ENCODE data around the gene VSNL1.

Gene VSNL1

DNA sequence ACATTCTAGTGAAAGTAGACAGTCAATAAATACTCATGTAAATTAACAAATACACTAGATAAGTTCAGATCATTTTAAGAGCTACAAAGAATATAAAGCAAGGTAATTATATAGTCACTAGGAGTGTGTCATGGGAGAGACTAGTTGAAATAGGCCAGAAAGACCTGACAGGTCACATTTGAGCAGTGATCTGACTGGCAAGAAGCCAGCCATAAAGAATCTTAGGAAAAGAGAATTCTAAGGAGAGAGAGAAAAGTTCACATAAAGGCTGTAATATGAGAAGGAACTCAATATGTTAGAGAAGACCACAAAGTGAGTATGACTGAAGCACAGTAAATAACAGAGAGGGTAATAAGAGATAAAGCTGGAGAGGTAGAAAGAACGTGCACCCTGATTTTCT is 31.2 kb downstream of the VSNL1 start:
- H2AFZ ChIP-seq: no peak overlapping the region
- H3K27ac ChIP-seq: no peak overlapping the region
- TF ChIP-seq, protein P1, sequence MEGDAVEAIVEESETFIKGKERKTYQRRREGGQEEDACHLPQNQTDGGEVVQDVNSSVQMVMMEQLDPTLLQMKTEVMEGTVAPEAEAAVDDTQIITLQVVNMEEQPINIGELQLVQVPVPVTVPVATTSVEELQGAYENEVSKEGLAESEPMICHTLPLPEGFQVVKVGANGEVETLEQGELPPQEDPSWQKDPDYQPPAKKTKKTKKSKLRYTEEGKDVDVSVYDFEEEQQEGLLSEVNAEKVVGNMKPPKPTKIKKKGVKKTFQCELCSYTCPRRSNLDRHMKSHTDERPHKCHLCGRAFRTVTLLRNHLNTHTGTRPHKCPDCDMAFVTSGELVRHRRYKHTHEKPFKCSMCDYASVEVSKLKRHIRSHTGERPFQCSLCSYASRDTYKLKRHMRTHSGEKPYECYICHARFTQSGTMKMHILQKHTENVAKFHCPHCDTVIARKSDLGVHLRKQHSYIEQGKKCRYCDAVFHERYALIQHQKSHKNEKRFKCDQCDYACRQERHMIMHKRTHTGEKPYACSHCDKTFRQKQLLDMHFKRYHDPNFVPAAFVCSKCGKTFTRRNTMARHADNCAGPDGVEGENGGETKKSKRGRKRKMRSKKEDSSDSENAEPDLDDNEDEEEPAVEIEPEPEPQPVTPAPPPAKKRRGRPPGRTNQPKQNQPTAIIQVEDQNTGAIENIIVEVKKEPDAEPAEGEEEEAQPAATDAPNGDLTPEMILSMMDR (IDR thresholded peaks at IDR 0.05): no peak
- H3K9me3 ChIP-seq (ENCODE audit: control insufficient read depth, low read length): no peaks in the 10 kb centered on the region
- no peak overlapping the region for H3K4me3 ChIP-seq (ENCODE audit: low read depth, low read length)
- H3K79me2 ChIP-seq: no peaks in the 10 kb centered on the region
- no peaks in the 10 kb centered on the region for H3K36me3 ChIP-seq (ENCODE audit: control insufficient read depth, insufficient read depth, low read length)
- no peaks in the 10 kb centered on the region for H3K27me3 ChIP-seq (ENCODE audit: control insufficient read depth, insufficient read depth, low read length)
- H3K9ac ChIP-seq: no peak overlapping the region
- no peaks in the 10 kb centered on the region for H3K4me1 ChIP-seq
- H3K4me2 ChIP-seq (ENCODE audit: low read length): no peak overlapping the region

DNA sequence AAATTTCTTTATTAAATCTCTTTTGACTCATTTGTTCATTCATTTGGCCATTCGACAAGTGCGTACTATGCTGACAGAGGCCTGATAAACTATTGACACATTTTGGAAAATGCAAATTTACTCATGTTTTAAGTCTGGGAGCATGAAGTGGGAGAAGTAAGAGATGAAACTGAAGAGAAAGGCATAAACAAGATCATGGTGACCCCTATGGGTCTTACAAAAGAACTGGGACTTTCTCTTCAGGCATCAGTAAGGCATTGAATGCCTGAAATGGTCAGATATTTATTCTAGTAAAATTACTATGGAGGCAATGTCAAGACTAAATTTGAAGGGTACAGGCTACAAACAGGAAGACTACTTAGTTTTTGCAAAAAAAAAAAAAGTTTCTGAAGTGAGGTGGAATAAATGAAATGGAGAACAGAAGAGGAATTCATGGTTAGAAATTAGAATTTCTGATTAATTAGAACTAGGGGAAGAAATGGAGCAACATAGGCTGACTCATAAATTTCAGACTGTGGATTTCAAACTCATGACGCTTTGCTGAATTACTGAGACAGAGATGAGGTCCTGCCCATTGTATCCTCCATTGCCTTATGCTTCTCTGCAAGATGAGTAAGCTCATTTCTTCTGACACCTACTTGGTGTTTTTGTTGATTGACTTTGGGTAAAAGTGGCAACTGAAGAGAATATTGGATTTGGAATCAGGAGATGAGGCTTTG is 32.7 kb downstream of the VSNL1 start:
- TF ChIP-seq, protein P1 (IDR thresholded peaks at IDR 0.05): no peak
- no peak overlapping the region for H3K9ac ChIP-seq
- H3K27ac ChIP-seq: no peak overlapping the region

DNA sequence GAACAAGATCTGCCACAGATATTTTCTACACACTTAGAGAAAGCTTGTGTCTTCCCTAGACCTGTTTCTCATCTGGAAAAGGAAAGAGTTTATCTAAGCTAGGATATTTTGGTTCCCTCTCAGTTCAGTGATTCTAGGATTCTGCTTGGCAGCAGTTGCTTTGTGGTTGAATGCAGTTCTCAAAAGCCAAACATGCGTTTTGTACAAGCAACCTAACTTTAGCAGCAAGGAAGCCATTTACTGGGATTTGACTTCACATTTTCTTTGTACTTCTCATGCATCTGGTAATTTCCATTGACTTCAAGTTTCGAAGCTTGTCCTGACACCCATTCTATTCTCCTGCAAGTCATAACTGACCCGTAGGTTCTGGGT is 33.3 kb downstream of the VSNL1 start:
- H3K27me3 ChIP-seq (ENCODE audit: control insufficient read depth, insufficient read depth, low read length): no peaks in the 10 kb centered on the region
- no peak overlapping the region for H3K27ac ChIP-seq
- H2AFZ ChIP-seq: no peak overlapping the region
- no peaks in the 10 kb centered on the region for H3K36me3 ChIP-seq (ENCODE audit: control insufficient read depth, insufficient read depth, low read length)
- H3K4me1 ChIP-seq: no peaks in the 10 kb centered on the region
- H3K79me2 ChIP-seq: no peaks in the 10 kb centered on the region
- no peaks in the 10 kb centered on the region for H3K9me3 ChIP-seq (ENCODE audit: control insufficient read depth, low read length)
- H3K4me3 ChIP-seq (ENCODE audit: low read depth, low read length): no peak overlapping the region
- TF ChIP-seq, protein P1 (IDR thresholded peaks at IDR 0.05): no peak
- no peak overlapping the region for H3K4me2 ChIP-seq (ENCODE audit: low read length)
- no peak overlapping the region for H3K9ac ChIP-seq

More for the DNA sequence above, 32.7 kb downstream of the VSNL1 start:
- Histone ChIP-seq H3K9me3 (ENCODE audit: control insufficient read depth, low read length) (no peaks in the 10 kb centered on the region), H3K79me2 (no peaks in the 10 kb centered on the region), H3K36me3 (ENCODE audit: control insufficient read depth, insufficient read depth, low read length) (no peaks in the 10 kb centered on the region), H3K4me1 (no peaks in the 10 kb centered on the region), H3K4me2 (ENCODE audit: low read length) (no peak overlapping the region), H3K4me3 (ENCODE audit: low read depth, low read length) (no peak overlapping the region), H3K27me3 (ENCODE audit: control insufficient read depth, insufficient read depth, low read length) (no peaks in the 10 kb centered on the region), H2AFZ (no peak overlapping the region)

DNA sequence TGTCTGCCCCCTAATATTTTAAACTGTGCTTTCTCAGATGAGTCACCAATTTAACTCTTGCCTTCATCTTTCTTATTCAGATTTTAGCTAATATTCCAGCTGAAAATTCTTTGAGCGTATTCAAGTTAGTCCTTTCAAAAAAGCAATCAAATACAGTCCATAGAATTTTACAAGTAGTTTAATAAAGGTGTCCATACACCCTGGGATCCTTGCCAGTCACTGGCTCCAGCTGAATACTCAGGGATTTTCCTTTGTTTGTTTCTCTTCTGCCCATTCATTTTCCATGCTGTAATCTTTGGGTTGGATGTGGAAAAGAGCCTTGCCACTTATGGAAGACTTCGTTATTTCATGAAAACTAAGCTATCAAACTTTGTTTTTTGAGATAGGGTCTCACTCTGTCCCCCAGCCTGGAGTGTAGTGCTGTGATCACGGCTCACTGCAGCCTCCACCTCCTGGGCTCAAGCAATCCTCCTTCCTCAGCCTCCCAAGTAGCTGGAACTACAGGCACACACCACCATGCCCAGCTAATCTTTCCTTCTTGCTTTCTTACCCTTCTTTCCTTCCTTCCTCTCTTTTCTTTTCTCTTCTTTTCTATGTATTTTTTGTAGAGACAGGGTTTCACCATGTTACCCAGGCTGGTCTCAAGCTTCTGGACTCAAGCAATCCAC is 34.0 kb downstream of the VSNL1 start:
- Histone ChIP-seq H3K79me2 (no peaks in the 10 kb centered on the region), H3K9ac (no peak overlapping the region), H3K4me1 (no peaks in the 10 kb centered on the region), H3K27ac (no peak overlapping the region), H3K4me2 (ENCODE audit: low read length) (no peak overlapping the region), H3K4me3 (ENCODE audit: low read depth, low read length) (no peak overlapping the region), H3K36me3 (ENCODE audit: control insufficient read depth, insufficient read depth, low read length) (no peaks in the 10 kb centered on the region), H3K27me3 (ENCODE audit: control insufficient read depth, insufficient read depth, low read length) (no peaks in the 10 kb centered on the region), H2AFZ (no peak overlapping the region), H3K9me3 (ENCODE audit: control insufficient read depth, low read length) (no peaks in the 10 kb centered on the region)
- TF ChIP-seq, protein P1 (IDR thresholded peaks at IDR 0.05): no peak
